Measurements from ENCODE around the gene KRTAP1-3.
"Not testable (repeated sequence)": the region's sequence is repeated elsewhere in the genome, so short reads cannot be mapped to it uniquely, and the experiment has no call there.

Gene KRTAP1-3

DNA sequence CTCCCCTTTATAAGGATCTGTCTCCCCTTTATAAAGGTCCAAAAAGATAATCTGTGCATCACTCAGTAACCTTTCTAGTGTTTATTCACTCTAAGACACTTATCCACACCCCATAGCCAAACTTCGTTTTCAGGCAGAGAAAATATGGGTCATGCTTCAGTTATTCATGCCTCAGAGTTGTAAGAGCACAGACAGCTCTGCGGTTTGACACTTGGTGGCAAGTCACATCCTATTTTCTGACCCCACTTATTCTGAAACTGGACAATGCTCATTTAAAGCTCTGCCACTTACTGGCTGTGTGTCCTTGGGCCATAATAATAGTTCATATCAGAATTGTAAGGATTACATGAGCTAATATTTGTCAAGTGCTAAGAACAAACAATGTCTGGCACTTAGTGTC lies 14.4 kb upstream of the KRTAP1-3 start:
- peak overlapping the region; percentile 55 for H3K27ac ChIP-seq (ENCODE audit: poor library complexity, severe bottlenecking)
- ATAC-seq (ENCODE audit: low read depth): 0 out of 3 replicates have a peak, but pooled peaks have one; percentile 42
- TF ChIP-seq, protein P1, sequence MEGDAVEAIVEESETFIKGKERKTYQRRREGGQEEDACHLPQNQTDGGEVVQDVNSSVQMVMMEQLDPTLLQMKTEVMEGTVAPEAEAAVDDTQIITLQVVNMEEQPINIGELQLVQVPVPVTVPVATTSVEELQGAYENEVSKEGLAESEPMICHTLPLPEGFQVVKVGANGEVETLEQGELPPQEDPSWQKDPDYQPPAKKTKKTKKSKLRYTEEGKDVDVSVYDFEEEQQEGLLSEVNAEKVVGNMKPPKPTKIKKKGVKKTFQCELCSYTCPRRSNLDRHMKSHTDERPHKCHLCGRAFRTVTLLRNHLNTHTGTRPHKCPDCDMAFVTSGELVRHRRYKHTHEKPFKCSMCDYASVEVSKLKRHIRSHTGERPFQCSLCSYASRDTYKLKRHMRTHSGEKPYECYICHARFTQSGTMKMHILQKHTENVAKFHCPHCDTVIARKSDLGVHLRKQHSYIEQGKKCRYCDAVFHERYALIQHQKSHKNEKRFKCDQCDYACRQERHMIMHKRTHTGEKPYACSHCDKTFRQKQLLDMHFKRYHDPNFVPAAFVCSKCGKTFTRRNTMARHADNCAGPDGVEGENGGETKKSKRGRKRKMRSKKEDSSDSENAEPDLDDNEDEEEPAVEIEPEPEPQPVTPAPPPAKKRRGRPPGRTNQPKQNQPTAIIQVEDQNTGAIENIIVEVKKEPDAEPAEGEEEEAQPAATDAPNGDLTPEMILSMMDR (IDR thresholded peaks at IDR 0.05; ENCODE audit: poor library complexity, severe bottlenecking): no peak

DNA sequence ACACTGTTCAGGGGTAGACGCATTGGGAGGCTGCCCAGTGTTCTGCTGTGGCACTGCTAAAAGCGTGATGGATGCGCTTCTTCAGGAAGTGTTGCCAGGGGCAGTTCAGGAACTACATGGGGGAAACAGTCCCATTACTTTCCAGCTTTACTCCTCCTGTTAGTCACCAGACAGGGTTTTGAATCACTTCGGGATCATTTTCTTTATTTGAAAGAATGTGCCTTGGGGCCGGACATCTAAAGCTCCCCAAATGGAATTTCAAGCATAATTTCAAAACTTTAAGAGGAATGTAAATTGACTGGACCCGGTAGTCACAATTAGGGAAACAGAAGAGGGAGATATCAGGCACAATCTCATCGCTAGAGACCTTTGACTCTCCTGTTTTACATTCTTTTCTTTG lies 13.8 kb upstream of the KRTAP1-3 start:
- ATAC-seq (ENCODE audit: low read depth) (peak; percentile 53; the same call in 2 of the 3 replicates), DNase-seq (ENCODE audit: low spot score) (no peak)
- Histone ChIP-seq H3K27me3 (ENCODE audit: insufficient read depth, poor library complexity, severe bottlenecking) (no peaks in the 10 kb centered on the region), H3K27ac (ENCODE audit: poor library complexity, severe bottlenecking) (peak overlapping the region; percentile 55), H3K9me3 (ENCODE audit: severe bottlenecking) (peaks cover 2% of the 10 kb centered on the region), H3K36me3 (ENCODE audit: low read depth) (no peaks in the 10 kb centered on the region), H3K4me1 (ENCODE audit: insufficient read depth, poor library complexity, severe bottlenecking) (peaks cover 15% of the 10 kb centered on the region), H3K4me3 (ENCODE audit: severe bottlenecking) (no peak overlapping the region)
- TF ChIP-seq, protein P1 (IDR thresholded peaks at IDR 0.05; ENCODE audit: poor library complexity, severe bottlenecking): no peak

More for the DNA sequence above, 14.4 kb upstream of the KRTAP1-3 start:
- Histone ChIP-seq H3K4me1 (ENCODE audit: insufficient read depth, poor library complexity, severe bottlenecking) (peaks cover 13% of the 10 kb centered on the region), H3K27me3 (ENCODE audit: insufficient read depth, poor library complexity, severe bottlenecking) (no peaks in the 10 kb centered on the region), H3K36me3 (ENCODE audit: low read depth) (no peaks in the 10 kb centered on the region), H3K4me3 (ENCODE audit: severe bottlenecking) (no peak overlapping the region), H3K9me3 (ENCODE audit: severe bottlenecking) (peaks cover 2% of the 10 kb centered on the region)
- no peak for DNase-seq (ENCODE audit: low spot score)

- DNase-seq (ENCODE audit: low spot score); H3K4me3 ChIP-seq (ENCODE audit: severe bottlenecking); ATAC-seq (ENCODE audit: low read depth); H3K9me3 ChIP-seq (ENCODE audit: severe bottlenecking); H3K36me3 ChIP-seq (ENCODE audit: low read depth); H3K27me3 ChIP-seq (ENCODE audit: insufficient read depth, poor library complexity, severe bottlenecking): not testable (repeated sequence)
- H3K27ac ChIP-seq (ENCODE audit: poor library complexity, severe bottlenecking): peak within 1 kb of the TSS; percentile 55
- H3K4me1 ChIP-seq (ENCODE audit: insufficient read depth, poor library complexity, severe bottlenecking): peaks cover 15% of the 10 kb centered on the region
Measured at GRCh38 chr17:41046735-41047465, 12.2 kb upstream of the KRTAP1-3 start, which contains the start of gene KRTAP2-1. TSS of gene KRTAP2-1 (minus strand) at chr17:41047316. CDS start at chr17:41047267, 49 bp downstream.

- H3K4me3 ChIP-seq (ENCODE audit: severe bottlenecking): no peak overlapping the region
- peaks cover 3% of the 10 kb centered on the region for H3K4me1 ChIP-seq (ENCODE audit: insufficient read depth, poor library complexity, severe bottlenecking)
- TF ChIP-seq, protein P1 (IDR thresholded peaks at IDR 0.05; ENCODE audit: poor library complexity, severe bottlenecking): no peak
- H3K27ac ChIP-seq (ENCODE audit: poor library complexity, severe bottlenecking): no peak overlapping the region
- ATAC-seq (ENCODE audit: low read depth) (no peak), DNase-seq (ENCODE audit: low spot score) (no peak)
- H3K9me3 ChIP-seq (ENCODE audit: severe bottlenecking): no peaks in the 10 kb centered on the region
- H3K27me3 ChIP-seq (ENCODE audit: insufficient read depth, poor library complexity, severe bottlenecking): no peaks in the 10 kb centered on the region
- no peaks in the 10 kb centered on the region for H3K36me3 ChIP-seq (ENCODE audit: low read depth)
Measured at GRCh38 chr17:41042953-41043352, 8.3 kb upstream of the KRTAP1-3 start.

DNA sequence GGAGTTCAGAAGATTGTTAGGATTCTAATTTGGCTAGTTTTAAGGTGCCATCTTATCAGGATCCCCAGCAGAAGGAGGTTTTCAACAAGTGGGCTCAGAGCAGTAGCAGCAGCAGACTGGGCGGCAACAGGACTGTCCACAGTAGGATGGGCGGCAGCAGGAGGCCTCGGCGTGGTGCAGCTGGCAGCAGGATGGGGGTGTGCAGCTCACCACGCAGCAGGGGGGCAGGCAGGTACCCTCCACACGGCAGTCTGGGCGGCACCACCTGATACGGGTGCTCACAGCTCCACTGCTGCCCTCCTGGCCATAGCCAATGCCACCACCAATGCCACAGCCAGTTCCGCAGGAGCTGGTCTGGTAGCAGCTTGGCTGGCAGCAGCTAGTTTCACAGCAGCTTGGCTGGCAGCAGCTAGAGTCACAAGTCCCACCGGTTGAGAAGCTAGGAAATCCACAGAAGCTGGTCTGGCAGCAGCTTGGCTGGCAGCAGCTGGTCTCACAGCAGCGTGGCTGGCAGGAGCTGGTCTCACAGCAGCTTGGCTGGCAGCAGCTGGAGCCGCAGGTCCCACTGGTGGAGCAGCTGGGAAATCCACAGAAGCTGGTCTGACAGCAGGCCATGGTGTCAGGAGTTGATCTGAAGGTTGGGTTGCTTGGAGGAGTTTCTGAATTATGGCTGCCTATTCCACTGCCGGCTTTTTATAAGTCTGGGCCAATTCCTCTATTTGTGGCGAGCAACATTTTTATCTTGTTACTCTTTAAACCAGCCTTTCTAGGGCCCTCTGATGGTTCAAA lies 6.3 kb upstream of the KRTAP1-3 start, which contains the start of gene KRTAP1-1:
TSS of gene KRTAP1-1 (minus strand) at position 668 of the 789 bp plus-strand sequence. CDS start at position 615, 53 bp downstream.
- H3K4me1 ChIP-seq (ENCODE audit: insufficient read depth, poor library complexity, severe bottlenecking); DNase-seq (ENCODE audit: low spot score); H3K27me3 ChIP-seq (ENCODE audit: insufficient read depth, poor library complexity, severe bottlenecking); ATAC-seq (ENCODE audit: low read depth); H3K27ac ChIP-seq (ENCODE audit: poor library complexity, severe bottlenecking); H3K36me3 ChIP-seq (ENCODE audit: low read depth); H3K4me3 ChIP-seq (ENCODE audit: severe bottlenecking); H3K9me3 ChIP-seq (ENCODE audit: severe bottlenecking): not testable (repeated sequence)
